NT2/D1 (cell line): ENCODE results near the gene FOCAD.
A peak's percentile ranks its signal among the peaks of the same experiment; 100 is the strongest.

Source experiments
- DNase-seq: peaks from one replicate; pipeline ENCODE4 v3.0.0-alpha.2; 2011; ENCODE audit warnings: low read depth, low spot score
- H3K27me3 ChIP-seq: 2 replicates; pipeline ENCODE4 v1.6.0; 2011; ENCODE audit warnings: mild to moderate bottlenecking; ENCODE audit not compliant: insufficient read length, insufficient read depth
- H3K36me3 ChIP-seq: 2 replicates; pipeline ENCODE4 v1.6.1; 2011; ENCODE audit warnings: mild to moderate bottlenecking, low read length, mixed read lengths; ENCODE audit not compliant: insufficient read depth, insufficient read length
- H3K4me1 ChIP-seq: 2 replicates; pipeline ENCODE4 v1.5.1; 2011; ENCODE audit not compliant: insufficient read depth, insufficient read length
- H3K4me3 ChIP-seq: 2 replicates; pipeline ENCODE4 v1.5.1; 2011; ENCODE audit warnings: low read depth; ENCODE audit not compliant: insufficient read length
- H3K9ac ChIP-seq: 2 replicates; pipeline ENCODE4 v1.6.0; 2011; ENCODE audit warnings: low read depth; ENCODE audit not compliant: insufficient read length
- H3K9me3 ChIP-seq: 2 replicates; pipeline ENCODE4 v1.5.1; 2011; ENCODE audit warnings: mild to moderate bottlenecking, low read length; ENCODE audit not compliant: insufficient read depth
- SUZ12 ChIP-seq: IDR thresholded peaks from 2 replicates; pipeline ENCODE4 v1.6.1; 2011; ENCODE audit not compliant: insufficient read length, insufficient read depth; ENCODE audit errors: extremely low read depth
- YY1 ChIP-seq: IDR thresholded peaks from 2 replicates; pipeline ENCODE4 v1.6.1; 2011; ENCODE audit not compliant: insufficient read length, insufficient read depth
- ZNF274 ChIP-seq: IDR thresholded peaks from 2 replicates; pipeline ENCODE4 v1.6.1; 2011; ENCODE audit warnings: mild to moderate bottlenecking, low read depth, low read length

The FOCAD gene

DNA sequence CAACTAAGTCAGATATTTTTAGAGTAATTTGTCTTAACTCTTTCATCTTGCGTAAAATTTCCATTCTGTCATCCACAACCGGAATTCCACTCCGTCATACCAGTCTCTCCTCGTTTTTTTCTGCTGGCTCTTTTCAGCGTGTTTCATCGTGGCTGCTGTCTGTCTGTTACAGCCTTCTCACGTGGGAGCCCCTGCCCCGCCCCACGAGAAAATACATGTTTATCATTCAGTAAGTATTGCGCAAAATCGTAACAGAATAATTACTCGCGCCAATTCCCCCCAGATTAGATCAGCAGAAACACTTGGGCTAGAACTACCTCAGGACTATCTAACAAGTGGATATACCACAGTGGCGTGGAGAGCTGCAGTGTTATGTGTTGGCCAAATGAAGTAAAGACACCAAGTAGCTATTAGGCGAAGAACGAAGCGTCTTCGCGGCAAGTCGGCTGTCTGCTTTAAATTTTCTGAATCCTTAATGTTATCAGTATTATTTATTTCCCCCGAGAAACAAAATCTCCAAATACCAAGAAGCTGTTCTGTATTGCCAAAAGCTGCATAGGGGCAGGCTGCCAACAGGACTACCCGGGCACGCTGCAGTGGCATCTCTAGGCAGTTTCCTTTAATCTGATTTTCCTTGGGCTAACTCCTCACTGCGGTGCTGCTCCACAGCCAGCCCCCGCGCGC is 566 bp upstream of the FOCAD start:
- TF ChIP-seq YY1 = no peak
- no peak for TF ChIP-seq ZNF274
- no peak for TF ChIP-seq SUZ12
- H3K9me3 ChIP-seq = no peaks in the 10 kb centered on the region
- no peak for DNase-seq

DNA sequence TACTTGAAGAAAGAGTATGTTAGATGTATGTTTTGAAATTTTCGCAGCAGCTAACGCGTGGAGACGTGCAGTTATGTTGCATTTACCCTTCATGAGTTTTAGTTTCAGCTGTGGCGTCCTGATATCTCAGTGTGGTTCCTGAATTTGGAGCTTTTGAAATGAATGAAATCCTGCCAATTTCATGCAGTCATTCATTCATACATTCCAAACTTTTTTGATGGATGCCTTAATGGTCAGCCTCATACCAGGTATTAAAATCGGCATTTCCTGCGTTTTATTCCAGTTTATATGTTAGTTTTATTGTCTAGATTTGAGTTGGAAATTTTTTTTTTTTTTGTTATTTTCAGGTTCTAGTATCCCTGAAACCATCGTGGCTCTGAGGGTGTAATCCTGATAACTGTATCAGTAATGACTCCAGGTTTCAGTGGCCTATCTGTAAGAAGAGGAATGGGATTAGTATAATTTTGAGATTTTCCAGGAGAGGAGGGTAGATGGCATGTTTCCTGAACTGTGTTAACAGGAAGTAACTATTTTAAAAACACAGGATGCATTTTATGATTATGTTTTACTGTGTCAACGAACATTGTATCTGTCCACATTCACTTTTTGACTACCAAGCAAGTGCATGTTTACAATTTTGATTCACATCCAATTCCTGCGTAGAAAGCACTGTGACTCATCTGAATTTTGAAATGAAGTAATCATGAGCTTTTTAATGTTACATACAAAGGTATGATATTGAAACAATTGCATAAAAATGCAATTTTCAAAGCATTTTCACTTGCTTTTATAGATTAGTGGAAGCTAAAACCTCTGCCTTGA is 1.0 kb downstream of the FOCAD start:
- no peak for TF ChIP-seq SUZ12
- no peak for TF ChIP-seq ZNF274
- no peak for TF ChIP-seq YY1
- no peak for DNase-seq

More for the DNA sequence above, 566 bp upstream of the FOCAD start:
- Histone ChIP-seq H3K36me3 (peaks cover 2% of the 10 kb centered on the region), H3K27me3 (no peaks in the 10 kb centered on the region), H3K4me1 (no peaks in the 10 kb centered on the region), H3K9ac (peak overlapping the region; percentile 58), H3K4me3 (peak overlapping the region; percentile 44)

DNA sequence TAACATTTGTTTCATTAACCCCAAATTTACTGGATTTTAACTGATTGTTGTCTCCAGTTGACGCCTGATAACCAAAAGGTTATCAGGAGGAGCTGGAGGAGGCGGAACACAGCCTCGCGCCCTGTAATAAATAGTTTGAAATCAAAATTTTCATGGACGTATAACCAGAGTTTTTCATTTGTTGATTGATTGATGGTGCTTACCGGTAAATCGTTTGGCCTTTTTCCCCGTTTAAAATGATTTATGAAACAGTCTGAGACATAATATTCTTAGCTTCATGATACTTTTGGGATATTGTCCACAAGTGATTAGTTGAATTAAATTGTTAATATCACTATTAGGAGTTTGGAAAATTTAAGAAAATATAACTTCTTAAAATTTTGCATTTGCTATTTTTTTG is 1.7 kb downstream of the FOCAD start:
- Histone ChIP-seq H3K4me1 (no peaks in the 10 kb centered on the region), H3K4me3 (no peak overlapping the region), H3K9me3 (no peaks in the 10 kb centered on the region), H3K27me3 (no peaks in the 10 kb centered on the region), H3K36me3 (peaks cover 2% of the 10 kb centered on the region), H3K9ac (no peak overlapping the region)
- no peak for TF ChIP-seq ZNF274
- TF ChIP-seq SUZ12 = no peak
- TF ChIP-seq YY1 = no peak
- DNase-seq = no peak

More for the DNA sequence above, 1.0 kb downstream of the FOCAD start:
- Histone ChIP-seq H3K27me3 (no peaks in the 10 kb centered on the region), H3K9ac (peak overlapping the region; percentile 97), H3K4me1 (no peaks in the 10 kb centered on the region), H3K9me3 (no peaks in the 10 kb centered on the region), H3K4me3 (peak overlapping the region; percentile 77), H3K36me3 (peaks cover 2% of the 10 kb centered on the region)

DNA sequence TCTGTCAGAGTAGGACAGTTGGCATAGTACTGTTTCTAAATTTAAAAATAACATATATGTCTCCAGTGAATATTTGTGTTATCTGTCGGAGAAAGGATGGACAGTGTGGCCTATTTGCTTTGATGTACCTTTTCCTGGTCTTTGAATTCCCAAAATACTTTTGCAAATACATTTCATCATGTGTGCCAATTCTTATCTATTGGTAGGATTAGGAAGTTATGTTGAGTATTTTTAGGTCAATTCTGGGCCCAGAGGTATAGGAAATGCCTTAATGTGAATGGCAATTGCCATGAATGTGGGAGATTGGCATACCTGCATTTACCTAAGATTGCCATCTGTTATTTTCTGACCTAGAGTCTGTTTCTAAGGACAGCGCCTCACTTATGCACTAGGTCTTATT is 5.8 kb downstream of the FOCAD start:
- no peaks in the 10 kb centered on the region for H3K4me1 ChIP-seq

DNA sequence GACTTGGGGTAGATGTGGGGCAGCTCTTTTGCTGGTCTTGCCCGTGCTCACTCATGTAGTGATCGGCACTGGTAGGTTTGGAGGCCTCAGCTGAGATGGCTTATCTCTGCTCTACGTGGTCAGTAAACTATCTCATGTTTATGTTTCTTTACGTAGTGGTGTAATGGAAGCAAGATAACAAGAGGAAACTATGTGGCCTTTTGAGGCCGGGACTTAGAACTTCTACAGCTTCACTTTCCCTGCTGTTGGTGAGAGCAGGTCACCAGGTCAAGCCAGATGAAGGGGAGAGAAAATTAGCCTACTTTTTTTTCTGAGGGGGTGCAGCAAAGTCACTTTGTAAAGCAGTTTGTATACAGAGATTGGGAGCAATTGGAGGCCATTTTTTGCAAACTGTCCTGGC is 8.5 kb downstream of the FOCAD start:
- Histone ChIP-seq H3K4me3 (no peak overlapping the region), H3K36me3 (peaks cover 9% of the 10 kb centered on the region), H3K9ac (no peak overlapping the region), H3K9me3 (no peaks in the 10 kb centered on the region), H3K27me3 (no peaks in the 10 kb centered on the region), H3K4me1 (no peaks in the 10 kb centered on the region)
- no peak for DNase-seq
- TF ChIP-seq ZNF274 (no peak), YY1 (no peak), SUZ12 (no peak)

More for the DNA sequence above, 5.8 kb downstream of the FOCAD start:
- TF ChIP-seq SUZ12 (no peak), YY1 (no peak), ZNF274 (no peak)
- Histone ChIP-seq H3K36me3 (peaks cover 9% of the 10 kb centered on the region), H3K9me3 (no peaks in the 10 kb centered on the region), H3K4me3 (no peak overlapping the region), H3K9ac (no peak overlapping the region), H3K27me3 (no peaks in the 10 kb centered on the region)
- no peak for DNase-seq

DNA sequence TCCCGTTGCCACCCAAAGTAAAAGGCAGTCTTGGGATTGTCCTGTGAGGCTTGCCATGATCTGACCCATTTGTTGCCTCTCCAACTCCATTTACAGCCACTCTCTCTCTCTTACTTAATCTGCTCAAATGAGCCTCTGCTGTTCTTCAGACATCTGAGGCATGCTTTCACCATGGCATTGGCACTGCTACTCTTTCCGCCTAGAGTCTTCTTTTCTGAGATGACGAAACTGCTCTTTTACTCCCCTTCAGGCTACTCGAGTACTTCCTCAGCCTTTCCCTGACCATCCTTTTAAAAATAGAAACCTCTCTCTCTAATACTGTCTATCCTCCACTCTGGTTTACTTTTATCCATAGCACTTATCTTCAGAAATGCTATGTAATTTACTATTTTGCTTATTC is 9.0 kb downstream of the FOCAD start:
- Histone ChIP-seq H3K36me3 (peaks cover 9% of the 10 kb centered on the region), H3K4me1 (no peaks in the 10 kb centered on the region), H3K9ac (no peak overlapping the region), H3K4me3 (no peak overlapping the region), H3K27me3 (no peaks in the 10 kb centered on the region), H3K9me3 (no peaks in the 10 kb centered on the region)
- TF ChIP-seq ZNF274 (no peak), YY1 (no peak), SUZ12 (no peak)
- no peak for DNase-seq

DNA sequence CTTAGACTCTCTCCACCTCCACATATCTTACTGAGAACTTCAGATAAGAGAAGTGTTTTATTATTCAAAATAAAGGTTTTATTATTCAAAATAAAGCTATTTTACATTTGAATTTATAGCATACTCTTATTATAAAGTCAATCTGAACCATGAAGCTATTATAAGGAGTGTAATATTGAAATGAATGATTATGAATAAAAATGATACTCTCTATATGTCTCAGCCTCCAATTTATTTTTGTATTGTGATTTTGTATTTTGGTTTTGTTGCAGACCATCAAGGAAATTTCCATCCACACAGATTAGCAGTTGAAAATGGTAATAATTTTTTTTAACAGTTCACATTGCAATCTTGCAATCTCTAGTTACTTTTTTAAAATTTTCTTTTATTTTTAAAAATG is 10.2 kb downstream of the FOCAD start:
- DNase-seq = no peak
- no peaks in the 10 kb centered on the region for H3K27me3 ChIP-seq
- H3K9ac ChIP-seq = no peak overlapping the region
- no peak for TF ChIP-seq SUZ12
- TF ChIP-seq ZNF274 = no peak
- TF ChIP-seq YY1 = no peak
- no peak overlapping the region for H3K4me3 ChIP-seq
- H3K36me3 ChIP-seq = peaks cover 9% of the 10 kb centered on the region
- H3K9me3 ChIP-seq = no peaks in the 10 kb centered on the region
- H3K4me1 ChIP-seq = no peaks in the 10 kb centered on the region
